IMR-90 (cell line): ENCODE measurements around the gene ALG8. TPM values are rescaled to one million over a fixed set of nuclear protein-coding genes. Genes with fewer than 3 reads are reported as not detected.

Source experiments
- ATAC-seq: fragments of 200-7000 bp; cut with Tn5 transposase; 2 replicates; pipeline ENCODE4 v1.9.1; 2020; ENCODE audit warnings: low read depth, mild to moderate bottlenecking, moderate library complexity
- BruUV-seq: library from RNA; stranded (reverse); fragments of 400-500 nt; replicated peaks from 2 replicates; lab custom pipeline; 2021; lab: Mats Ljungman, UMichigan
- CTCF ChIA-PET: fragments of 300-600 bp; formaldehyde crosslinking; extraction: SDS; loops from one replicate; lab custom pipeline; 2021; ENCODE audit warnings: antibody characterized with exemption; lab: Yijun Ruan, JAX
- POLR2A ChIA-PET: fragments of 300-600 bp; sonication (Branson Sonifier 250); formaldehyde crosslinking; loops from one replicate; lab custom pipeline; 2022; ENCODE audit warnings: antibody characterized with exemption; ENCODE audit not compliant: unreplicated experiment; lab: Charles Lee
- DNase-seq: peaks from one replicate; pipeline ENCODE4 v3.0.0; 2013
- H2AFZ ChIP-seq: replicated peaks from 2 replicates; pipeline ENCODE3; 2013; ENCODE audit warnings: low read length, mild to moderate bottlenecking; ENCODE audit not compliant: poor library complexity
- H2AK5ac ChIP-seq: 2 replicates; pipeline ENCODE4 v1.6.1; 2013; ENCODE audit warnings: low read depth, low read length, inconsistent platforms
- H2AK9ac ChIP-seq: replicated peaks from 2 replicates; pipeline ENCODE3; 2013; ENCODE audit warnings: mild to moderate bottlenecking, low read depth, low read length, moderate library complexity; ENCODE audit not compliant: poor library complexity
- H2BK120ac ChIP-seq: 2 replicates; pipeline ENCODE4 v1.6.1; 2013; ENCODE audit warnings: low read depth, low read length, inconsistent platforms
- H2BK15ac ChIP-seq: 3 replicates; pipeline ENCODE4 v1.6.1; 2013; ENCODE audit warnings: low read depth, low read length, inconsistent platforms
- H2BK20ac ChIP-seq: 2 replicates; pipeline ENCODE4 v1.6.1; 2013; ENCODE audit warnings: low read depth, mild to moderate bottlenecking, inconsistent platforms, low read length, moderate library complexity
- H2BK5ac ChIP-seq: 2 replicates; pipeline ENCODE4 v1.6.1; 2013; ENCODE audit warnings: mild to moderate bottlenecking, low read depth, low read length, inconsistent platforms; ENCODE audit not compliant: poor library complexity, severe bottlenecking
- H3K14ac ChIP-seq: replicated peaks from 2 replicates; pipeline ENCODE4 v1.6.1; 2013; ENCODE audit warnings: low read depth, low read length, inconsistent platforms
- H3K18ac ChIP-seq: 2 replicates; pipeline ENCODE4 v1.6.1; 2013; ENCODE audit warnings: low read depth, low read length, control low read depth
- H3K23ac ChIP-seq: 2 replicates; pipeline ENCODE4 v1.6.1; 2013; ENCODE audit warnings: low read depth, low read length, inconsistent platforms
- H3K27ac ChIP-seq: 2 replicates; pipeline ENCODE4 v1.5.1; 2013; ENCODE audit warnings: mild to moderate bottlenecking, control low read depth, low read length; ENCODE audit not compliant: insufficient read depth
- H3K27me3 ChIP-seq: 2 replicates; pipeline ENCODE4 v1.6.1; 2013; ENCODE audit warnings: low read length; ENCODE audit not compliant: control insufficient read depth, insufficient read depth
- H3K36me3 ChIP-seq: 2 replicates; pipeline ENCODE4 v1.6.1; 2013; ENCODE audit warnings: low read length, mixed read lengths; ENCODE audit not compliant: control insufficient read depth, insufficient read depth
- H3K4ac ChIP-seq: 2 replicates; pipeline ENCODE4 v1.6.1; 2013; ENCODE audit warnings: low read depth, low read length, inconsistent platforms
- H3K4me1 ChIP-seq: 2 replicates; pipeline ENCODE4 v1.6.1; 2013; ENCODE audit warnings: low read length, mixed read lengths; ENCODE audit not compliant: control insufficient read depth, insufficient read depth
- H3K4me2 ChIP-seq: 2 replicates; pipeline ENCODE4 v1.6.1; 2013; ENCODE audit warnings: low read depth, mild to moderate bottlenecking, control low read depth, low read length, moderate library complexity
- H3K4me3 ChIP-seq: 2 replicates; pipeline ENCODE4 v1.5.1; 2013; ENCODE audit warnings: low read depth, mild to moderate bottlenecking, control low read depth, low read length, moderate library complexity; ENCODE audit not compliant: insufficient read depth
- H3K56ac ChIP-seq: 2 replicates; pipeline ENCODE4 v1.6.1; 2013; ENCODE audit warnings: low read length, inconsistent platforms; ENCODE audit not compliant: insufficient read depth; ENCODE audit errors: extremely low read depth
- H3K79me1 ChIP-seq, 2 experiments: 2 replicates each; pipeline ENCODE4 v1.6.1; 2013; ENCODE audit warnings: low read length in 2 of 2, inconsistent platforms in 1 of 2, low read depth in 1 of 2
- H3K9ac ChIP-seq: 2 replicates; pipeline ENCODE4 v1.6.1; 2013; ENCODE audit warnings: low read depth, low read length, control low read depth
- H3K9me1 ChIP-seq: 2 replicates; pipeline ENCODE4 v1.6.1; 2013; ENCODE audit warnings: low read length, inconsistent platforms; ENCODE audit not compliant: insufficient read depth
- H3K9me3 ChIP-seq: 2 replicates; pipeline ENCODE4 v1.6.1; 2013; ENCODE audit warnings: low read length; ENCODE audit not compliant: control insufficient read depth, insufficient read depth
- H4K20me1 ChIP-seq: 2 replicates; pipeline ENCODE4 v1.6.1; 2013; ENCODE audit warnings: low read length, inconsistent platforms; ENCODE audit not compliant: insufficient read depth
- H4K5ac ChIP-seq: 2 replicates; pipeline ENCODE4 v1.6.1; 2013; ENCODE audit warnings: mild to moderate bottlenecking, low read depth, low read length, control low read depth
- H4K8ac ChIP-seq, 2 experiments: 2 replicates each; pipeline ENCODE4 v1.6.1; 2013; ENCODE audit warnings: low read depth in 2 of 2, low read length in 2 of 2, control low read depth in 1 of 2, inconsistent platforms in 1 of 2
- H4K91ac ChIP-seq: 2 replicates; pipeline ENCODE4 v1.6.1; 2013; ENCODE audit warnings: low read depth, low read length, inconsistent platforms; ENCODE audit not compliant: insufficient read depth
- BHLHE40 ChIP-seq: fragments of 150-350 bp; IDR thresholded peaks from 2 replicates; pipeline ENCODE4 v1.6.1; 2016; ENCODE audit warnings: mild to moderate bottlenecking, low read depth, low read length
- CEBPB ChIP-seq: IDR thresholded peaks from 2 replicates; pipeline ENCODE4 v1.6.1; 2012; ENCODE audit warnings: low read depth, low read length, improper control_type of control experiment
- CHD1 ChIP-seq: IDR thresholded peaks from 2 replicates; pipeline ENCODE4 v1.6.1; 2012; ENCODE audit warnings: low read depth, low read length, improper control_type of control experiment
- MAZ ChIP-seq: IDR thresholded peaks from 2 replicates; pipeline ENCODE4 v1.6.1; 2012; ENCODE audit warnings: low read depth, mild to moderate bottlenecking, low read length, improper control_type of control experiment, moderate library complexity, borderline replicate concordance
- NFE2L2 ChIP-seq: fragments of 150-350 bp; IDR thresholded peaks from 2 replicates; pipeline ENCODE4 v1.6.1; 2016; ENCODE audit warnings: low read depth, mild to moderate bottlenecking, low read length
- POLR2A ChIP-seq: IDR thresholded peaks from 2 replicates; pipeline ENCODE4 v1.6.1; 2012; ENCODE audit warnings: mild to moderate bottlenecking, low read depth, low read length
- WGBS, 2 experiments: methylation state at CpG; one replicate each; pipeline versions ENCODE4 v1.1.5 to v1.1.7; 2013; ENCODE audit warnings: missing lambda C conversion rate in 2 of 2; ENCODE audit not compliant: insufficient read length in 1 of 2; ENCODE audit errors: extremely low coverage in 2 of 2; 5-methylcytosine and 5-hydroxymethylcytosine counted together
- dilution Hi-C: fragments of 300-500 bp; cut with HindIII; formaldehyde crosslinking; loops from one replicate; pipeline ENCODE4 v1.14.3; 2018; ENCODE audit warnings: low sequenced_read_pairs; ENCODE audit not compliant: unreplicated experiment
- in situ Hi-C: fragments of 300-500 bp; cut with MboI; formaldehyde crosslinking; loops from 3 replicates; pipeline ENCODE4 v1.14.3; 2019; ENCODE audit warnings: low sequenced_read_pairs, inconsistent platforms, mixed read lengths
- intact Hi-C: fragments of 100-400 bp; cut with micrococcal nuclease; formaldehyde crosslinking; loops from 2 replicates; pipeline ENCODE4 v1.10.0; 2022
- polyA plus RNA-seq, 3 experiments: library from polyadenylated mRNA; depleted of rRNA; stranded (reverse); fragments of >200 nt; gene quantifications; 2 replicates each; pipeline ENCODE4 v1.2.3, GENCODE V29; 2012; ENCODE audit warnings: low replicate concordance in 1 of 3
- total RNA-seq: library from RNA; depleted of rRNA; stranded (reverse); fragments of >200 nt; gene quantifications from 2 replicates; pipeline ENCODE4 v1.2.3, GENCODE V29; 2012

Gene ALG8
- total and polyA plus RNA-seq, 2 of the 4 experiments (the other 2 are of a cell fraction) = 27.8 to 31.8 TPM

DNA sequence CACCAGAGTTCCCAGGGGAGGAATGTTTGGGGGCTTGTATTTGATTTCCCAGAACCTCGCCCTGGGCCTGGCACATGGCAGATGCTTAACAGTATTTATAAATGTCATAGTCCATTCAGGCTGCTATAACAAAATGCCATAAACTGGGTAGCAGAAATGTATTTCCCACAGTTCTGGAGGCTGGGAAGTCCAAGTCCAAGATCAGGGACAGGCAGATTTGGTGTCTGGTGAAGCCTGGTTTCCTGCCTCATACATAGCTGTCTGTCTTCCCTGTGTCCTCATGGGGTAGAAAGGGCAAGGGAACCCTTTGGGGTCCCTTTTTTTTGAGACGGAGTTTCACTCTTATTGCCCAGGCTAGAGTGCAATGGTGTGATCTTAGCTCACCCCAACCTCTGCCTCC, 25.0 kb upstream of the ALG8 start:
- no peak overlapping the region for H4K5ac ChIP-seq
- no peak overlapping the region for H3K56ac ChIP-seq
- no peak overlapping the region for H4K8ac ChIP-seq
- WGBS, 2 experiments = no CpG with 5 or more reads among the region's 2 CpGs
- CTCF ChIA-PET = interaction anchor here (1.1 kb wide), 1 partner anchor 84 kb away, joined by 3 read pairs; no protein-coding TSS in a partner anchor
- H3K79me1 ChIP-seq = peaks cover 0 to 5% of the 10 kb centered on the region in 2 experiments; a peak in 1 of 4 replicates
- no peak overlapping the region for H2AFZ ChIP-seq
- H3K9me1 ChIP-seq = peaks cover 19% of the 10 kb centered on the region
- dilution Hi-C loops = no loop called here
- H3K9me3 ChIP-seq = no peaks in the 10 kb centered on the region
- H3K4me3 ChIP-seq = no peak overlapping the region
- no peak overlapping the region for H2BK20ac ChIP-seq
- no peak overlapping the region for H2AK5ac ChIP-seq
- TF ChIP-seq CHD1 = no peak
- no peak for TF ChIP-seq NFE2L2
- TF ChIP-seq CEBPB = no peak
- TF ChIP-seq MAZ = no peak
- TF ChIP-seq POLR2A = no peak
- no peak for TF ChIP-seq BHLHE40
- in situ Hi-C loops = no loop called here
- no peak overlapping the region for H2AK9ac ChIP-seq
- DNase-seq (no peak), ATAC-seq (no peak)
- no peak overlapping the region for H3K9ac ChIP-seq
- H2BK15ac ChIP-seq = no peak overlapping the region
- H3K4ac ChIP-seq = no peak overlapping the region
- POLR2A ChIA-PET = no interaction called here
- intact Hi-C loops = no loop called here
- H3K14ac ChIP-seq = no peak overlapping the region
- no peaks in the 10 kb centered on the region for H3K36me3 ChIP-seq
- no peak overlapping the region for H4K91ac ChIP-seq
- H3K4me1 ChIP-seq = peaks cover 13% of the 10 kb centered on the region
- H2BK5ac ChIP-seq = no peak overlapping the region
- no peak overlapping the region for H3K23ac ChIP-seq
- BruUV-seq = no TSS peak
- no peak overlapping the region for H3K27ac ChIP-seq
- no peaks in the 10 kb centered on the region for H4K20me1 ChIP-seq
- no peak overlapping the region for H2BK120ac ChIP-seq
- H3K18ac ChIP-seq = no peak overlapping the region
- no peak overlapping the region for H3K4me2 ChIP-seq
- H3K27me3 ChIP-seq = no peaks in the 10 kb centered on the region
